Coronary artery (tissue), 2 donors: ENCODE results near the gene DENND2D.

Experiments
- DNase-seq: peaks from one replicate; pipeline ENCODE4 v3.0.0-alpha.2; 2017; ENCODE audit warnings: low spot score
- H3K27ac ChIP-seq, 2 donors: fragments of 200-600 bp; sonication (generic); one replicate each; pipeline ENCODE4 v1.5.1; 2016 to 2019
- H3K4me3 ChIP-seq: fragments of 200-600 bp; sonication (generic); 2 replicates; pipeline ENCODE4 v1.5.1; 2016; ENCODE audit warnings: mild to moderate bottlenecking, moderate library complexity
- CTCF ChIP-seq: fragments of 200-600 bp; sonication (generic); IDR thresholded peaks from one replicate; pipeline ENCODE4 v1.5.1; 2019; ENCODE audit warnings: antibody characterized with exemption

Gene DENND2D, protein sequence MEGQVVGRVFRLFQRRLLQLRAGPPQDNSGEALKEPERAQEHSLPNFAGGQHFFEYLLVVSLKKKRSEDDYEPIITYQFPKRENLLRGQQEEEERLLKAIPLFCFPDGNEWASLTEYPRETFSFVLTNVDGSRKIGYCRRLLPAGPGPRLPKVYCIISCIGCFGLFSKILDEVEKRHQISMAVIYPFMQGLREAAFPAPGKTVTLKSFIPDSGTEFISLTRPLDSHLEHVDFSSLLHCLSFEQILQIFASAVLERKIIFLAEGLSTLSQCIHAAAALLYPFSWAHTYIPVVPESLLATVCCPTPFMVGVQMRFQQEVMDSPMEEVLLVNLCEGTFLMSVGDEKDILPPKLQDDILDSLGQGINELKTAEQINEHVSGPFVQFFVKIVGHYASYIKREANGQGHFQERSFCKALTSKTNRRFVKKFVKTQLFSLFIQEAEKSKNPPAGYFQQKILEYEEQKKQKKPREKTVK

DNA sequence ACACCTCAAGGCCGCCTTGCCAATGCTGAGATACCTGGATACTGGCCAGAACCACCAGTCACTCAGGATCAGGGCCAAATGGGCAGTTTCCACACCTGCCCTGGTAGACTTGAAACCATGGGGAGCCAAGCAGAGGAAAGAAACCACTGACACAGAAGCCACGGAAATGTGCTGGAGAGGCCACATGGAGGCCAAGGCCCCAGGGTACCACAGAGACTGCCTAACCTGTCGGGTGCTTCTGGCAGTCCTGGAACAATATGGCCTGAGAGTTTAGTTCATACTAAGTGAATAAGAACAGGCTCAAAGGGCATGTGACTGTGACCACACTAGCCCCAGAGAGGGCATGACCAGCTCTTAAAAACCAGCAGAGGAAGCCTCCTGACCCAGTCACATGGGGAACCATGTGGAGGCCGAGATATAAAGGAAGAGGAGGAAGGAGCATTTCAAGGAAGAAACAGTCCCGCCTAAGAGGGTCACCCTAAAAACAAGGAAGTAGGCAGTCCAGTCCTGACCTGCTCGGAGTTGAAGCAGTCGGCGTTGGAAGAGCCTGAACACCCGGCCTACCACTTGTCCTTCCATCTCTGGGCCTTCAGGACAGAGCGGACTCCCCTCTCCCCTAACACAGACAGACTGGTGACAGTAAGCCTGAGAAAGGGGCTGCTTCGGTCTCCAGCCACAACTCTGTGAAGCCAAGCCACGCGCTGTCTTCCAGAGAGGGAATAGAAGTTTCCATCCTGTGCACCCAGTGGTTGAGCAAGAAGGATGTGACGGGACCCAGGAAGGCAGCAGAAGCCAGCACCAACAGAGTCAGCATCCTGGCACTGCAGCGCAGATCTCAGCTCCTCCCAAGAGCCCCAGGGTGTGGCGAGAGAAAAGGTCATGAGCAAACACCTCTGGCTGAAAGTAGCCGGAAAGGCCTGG is at the start of gene DENND2D:
DENND2D (minus strand) TSS at position 766 of the 921 bp plus-strand sequence; CDS start at position 579, 187 bp downstream.
- Histone ChIP-seq H3K4me3 (peak within 1 kb of the TSS; percentile 45), H3K27ac (peak within 1 kb of the TSS in 1 of 2 donors; percentile 75)
- TF ChIP-seq CTCF: no peak
- no peak for DNase-seq

- H3K4me3 ChIP-seq: no peak overlapping the region
- DNase-seq: no peak
Measured at GRCh38 chr1:111249960-111250359, 49.5 kb upstream of the DENND2D start.

GRCh38 chr1:111247125-111247838 is 46.8 kb upstream of the DENND2D start:
- no peak for TF ChIP-seq CTCF

More at GRCh38 chr1:111249960-111250359, 49.5 kb upstream of the DENND2D start:
- H3K27ac ChIP-seq: no peak overlapping the region
- no peak for TF ChIP-seq CTCF

GRCh38 chr1:111242805-111243523 is 42.5 kb upstream of the DENND2D start:
- no peak overlapping the region for H3K27ac ChIP-seq
- DNase-seq: no peak
- no peak overlapping the region for H3K4me3 ChIP-seq
- no peak for TF ChIP-seq CTCF

More at GRCh38 chr1:111247125-111247838, 46.8 kb upstream of the DENND2D start:
- no peak for DNase-seq
- Histone ChIP-seq H3K27ac (no peak overlapping the region), H3K4me3 (no peak overlapping the region)

DNA sequence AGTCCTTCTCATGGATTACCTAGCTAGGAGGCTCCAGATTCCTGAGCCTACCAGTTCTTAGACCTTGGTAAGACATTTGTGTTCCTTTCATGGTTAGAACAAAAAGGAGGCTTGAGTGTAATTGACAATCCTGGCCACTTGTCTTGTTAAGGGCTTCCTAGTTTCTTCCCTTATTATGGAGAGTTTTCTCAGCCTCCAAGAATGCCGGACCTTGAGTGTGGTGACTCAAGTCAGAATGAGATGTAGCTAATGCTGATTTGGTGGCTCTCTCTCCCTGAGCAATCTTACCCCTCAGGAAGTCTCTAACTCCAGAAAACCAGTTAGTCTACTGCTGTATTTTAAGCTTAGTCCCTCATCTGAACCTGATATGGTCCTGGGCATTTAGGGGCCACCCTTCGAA is 41.4 kb upstream of the DENND2D start:
- no peak for TF ChIP-seq CTCF
- no peak overlapping the region for H3K4me3 ChIP-seq
- no peak for DNase-seq
- H3K27ac ChIP-seq: no peak overlapping the region
